ENCODE results near the gene PTPRM. TPM values are rescaled to one million over a fixed set of nuclear protein-coding genes. Genes with fewer than 3 reads are reported as not detected.

Gene PTPRM
- polyA plus RNA-seq, 4 donors = 2.2 to 31.4 (median 18.1) TPM

GRCh38 chr18:7572822-7573221, 5.7 kb downstream of the PTPRM start:
- Histone ChIP-seq H3K27ac (ENCODE audit: low read depth in 1 of 3, low read length in 2 of 3) (peak overlapping the region in 1 of 3 donors; percentile 21), H3K36me3 (ENCODE audit: control insufficient read depth in 3 of 3, insufficient read depth in 2 of 3, low read depth in 1 of 3, low read length in 3 of 3) (no peaks in the 10 kb centered on the region), H3K4me1 (ENCODE audit: control insufficient read depth in 3 of 3, insufficient read depth in 2 of 3, low read depth in 1 of 3, low read length in 2 of 3) (peaks cover 0 to 5% (median 0%) of the 10 kb centered on the region in 3 donors), H3K27me3 (ENCODE audit: control insufficient read depth in 3 of 3, insufficient read depth in 3 of 3, low read length in 3 of 3) (peaks cover 0 to 15% (median 4%) of the 10 kb centered on the region in 3 donors), H3K4me3 (ENCODE audit: low read depth in 1 of 3, low read length in 3 of 3) (no peak overlapping the region), H3K9me3 (ENCODE audit: control insufficient read depth in 2 of 2, insufficient read depth in 1 of 2, low read depth in 1 of 2, low read length in 1 of 2) (no peaks in the 10 kb centered on the region)
- 49 to 73% (median 59%) methylated on average over 2 of the region's 2 CpGs for WGBS, 3 donors
- no peak for FAIRE-seq
- no peak for DNase-seq

DNA sequence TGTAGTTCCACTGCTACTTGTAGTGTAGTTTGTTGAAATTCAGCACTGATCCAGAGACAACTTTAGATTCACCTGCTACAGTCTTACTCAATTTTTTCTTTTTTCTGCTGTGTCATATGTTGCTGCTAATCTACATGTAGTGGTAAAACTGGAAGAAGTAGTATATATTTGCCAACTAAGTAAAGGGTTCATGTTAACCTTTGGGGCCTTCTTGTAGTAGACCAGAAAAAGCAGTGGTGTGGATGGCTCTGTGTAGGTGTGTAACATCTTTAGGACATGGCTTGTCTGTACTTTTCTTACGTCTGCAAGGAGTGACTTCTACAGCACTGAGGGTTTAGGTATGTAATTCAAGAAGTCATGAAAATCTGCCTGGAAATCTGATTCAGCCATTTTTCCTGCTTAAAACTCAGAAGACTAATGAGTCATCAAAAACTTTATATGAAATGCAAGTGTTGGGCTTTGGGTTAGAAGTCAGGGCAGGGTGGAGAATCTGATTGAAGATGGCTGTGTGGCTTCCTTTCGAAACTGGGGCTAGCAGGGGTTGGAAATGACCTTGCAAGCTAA, 8.4 kb downstream of the PTPRM start:
- Histone ChIP-seq H3K36me3 (ENCODE audit: control insufficient read depth in 3 of 3, insufficient read depth in 2 of 3, low read depth in 1 of 3, low read length in 3 of 3) (no peaks in the 10 kb centered on the region), H3K4me1 (ENCODE audit: control insufficient read depth in 3 of 3, insufficient read depth in 2 of 3, low read depth in 1 of 3, low read length in 2 of 3) (peaks cover 0 to 5% (median 0%) of the 10 kb centered on the region in 3 donors), H3K4me3 (ENCODE audit: low read depth in 1 of 3, low read length in 3 of 3) (no peak overlapping the region), H3K27ac (ENCODE audit: low read depth in 1 of 3, low read length in 2 of 3) (no peak overlapping the region), H3K9me3 (ENCODE audit: control insufficient read depth in 2 of 2, insufficient read depth in 1 of 2, low read depth in 1 of 2, low read length in 1 of 2) (no peaks in the 10 kb centered on the region), H3K27me3 (ENCODE audit: control insufficient read depth in 3 of 3, insufficient read depth in 3 of 3, low read length in 3 of 3) (peaks cover 0 to 6% (median 0%) of the 10 kb centered on the region in 3 donors)
- FAIRE-seq (no peak), DNase-seq (no peak)
- 63 to 90% (median 79%) methylated on average over 2 of the region's 2 CpGs for WGBS, 3 donors

GRCh38 chr18:7576077-7576476, 9.0 kb downstream of the PTPRM start:
- no peaks in the 10 kb centered on the region for H3K36me3 ChIP-seq (ENCODE audit: control insufficient read depth in 3 of 3, insufficient read depth in 2 of 3, low read depth in 1 of 3, low read length in 3 of 3)
- H3K4me1 ChIP-seq (ENCODE audit: control insufficient read depth in 3 of 3, insufficient read depth in 2 of 3, low read depth in 1 of 3, low read length in 2 of 3) = peaks cover 0 to 5% (median 0%) of the 10 kb centered on the region in 3 donors
- DNase-seq (no peak), FAIRE-seq (no peak)
- H3K27ac ChIP-seq (ENCODE audit: low read depth in 1 of 3, low read length in 2 of 3) = no peak overlapping the region
- H3K4me3 ChIP-seq (ENCODE audit: low read depth in 1 of 3, low read length in 3 of 3) = no peak overlapping the region
- H3K9me3 ChIP-seq (ENCODE audit: control insufficient read depth in 2 of 2, insufficient read depth in 1 of 2, low read depth in 1 of 2, low read length in 1 of 2) = no peaks in the 10 kb centered on the region
- H3K27me3 ChIP-seq (ENCODE audit: control insufficient read depth in 3 of 3, insufficient read depth in 3 of 3, low read length in 3 of 3) = peaks cover 0 to 6% (median 0%) of the 10 kb centered on the region in 3 donors

GRCh38 chr18:7576685-7577084, 9.6 kb downstream of the PTPRM start:
- DNase-seq = no peak
- no peak for FAIRE-seq
- H3K9me3 ChIP-seq (ENCODE audit: control insufficient read depth in 2 of 2, insufficient read depth in 1 of 2, low read depth in 1 of 2, low read length in 1 of 2) = no peaks in the 10 kb centered on the region
- no peaks in the 10 kb centered on the region for H3K36me3 ChIP-seq (ENCODE audit: control insufficient read depth in 3 of 3, insufficient read depth in 2 of 3, low read depth in 1 of 3, low read length in 3 of 3)
- no peak overlapping the region for H3K27ac ChIP-seq (ENCODE audit: low read depth in 1 of 3, low read length in 2 of 3)
- peaks cover 0 to 5% (median 0%) of the 10 kb centered on the region in 3 donors for H3K4me1 ChIP-seq (ENCODE audit: control insufficient read depth in 3 of 3, insufficient read depth in 2 of 3, low read depth in 1 of 3, low read length in 2 of 3)
- H3K4me3 ChIP-seq (ENCODE audit: low read depth in 1 of 3, low read length in 3 of 3) = no peak overlapping the region
- peaks cover 0 to 6% (median 0%) of the 10 kb centered on the region in 3 donors for H3K27me3 ChIP-seq (ENCODE audit: control insufficient read depth in 3 of 3, insufficient read depth in 3 of 3, low read length in 3 of 3)

DNA sequence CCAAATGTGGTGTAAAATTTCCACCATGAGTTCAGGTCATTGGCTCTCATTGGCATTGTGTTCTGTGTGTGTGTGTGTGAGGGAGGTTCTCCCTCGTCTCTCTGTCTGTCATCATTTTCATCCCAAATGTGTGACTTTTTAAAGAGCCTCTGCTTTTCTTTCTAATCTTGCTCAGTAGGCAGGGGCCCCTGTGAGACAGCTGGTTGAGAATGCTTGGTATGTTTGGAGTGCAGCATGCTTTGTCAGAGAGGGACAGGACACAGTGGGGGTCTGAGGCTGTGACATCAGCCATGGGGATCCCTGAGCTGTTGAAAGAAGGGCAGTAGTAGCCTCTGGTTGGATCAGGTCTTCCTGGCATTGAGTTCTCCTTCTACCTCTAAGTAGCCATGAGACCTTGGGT, 10.6 kb downstream of the PTPRM start:
- WGBS, 3 donors = 46 to 61% (median 55%) methylated on average over 1 of the region's 1 CpG
- H3K36me3 ChIP-seq (ENCODE audit: control insufficient read depth in 3 of 3, insufficient read depth in 2 of 3, low read depth in 1 of 3, low read length in 3 of 3) = no peaks in the 10 kb centered on the region
- FAIRE-seq = no peak

DNA sequence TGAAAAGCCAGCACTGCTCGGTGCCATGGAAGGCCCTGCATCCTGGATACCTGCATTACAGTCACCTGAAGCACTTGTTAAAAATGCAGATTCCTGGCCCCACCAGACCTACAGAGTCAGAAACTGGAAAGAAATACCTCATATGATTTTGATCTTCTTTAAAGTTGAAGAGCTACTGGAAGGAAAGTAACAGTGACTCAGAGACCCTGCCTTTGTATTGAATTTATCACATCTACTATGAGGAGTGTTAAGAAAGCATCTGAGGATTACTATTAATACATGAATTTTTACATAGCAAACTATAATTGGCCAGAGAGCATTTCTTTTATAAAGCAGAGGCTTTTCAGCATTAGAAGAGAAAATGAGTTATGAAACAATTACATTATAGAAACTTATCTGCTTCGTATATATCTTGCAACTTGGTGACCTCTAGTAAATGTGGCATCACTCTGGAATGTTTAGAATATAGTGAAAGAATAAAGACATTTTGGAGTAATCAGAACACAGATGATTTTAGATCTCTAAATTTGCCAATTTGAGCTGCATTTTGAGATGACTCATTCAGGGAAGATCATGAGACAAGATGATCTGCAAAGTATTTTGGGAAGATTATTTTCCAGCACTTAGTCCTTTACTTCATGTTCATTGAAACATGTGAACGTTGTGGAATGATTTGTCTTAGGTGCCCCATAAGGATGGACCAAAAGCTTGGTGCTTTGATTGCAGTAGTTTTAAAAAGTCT, 12.2 kb downstream of the PTPRM start:
- Histone ChIP-seq H3K9me3 (ENCODE audit: control insufficient read depth in 2 of 2, insufficient read depth in 1 of 2, low read depth in 1 of 2, low read length in 1 of 2) (no peaks in the 10 kb centered on the region), H3K27ac (ENCODE audit: low read depth in 1 of 3, low read length in 2 of 3) (no peak overlapping the region), H3K4me1 (ENCODE audit: control insufficient read depth in 3 of 3, insufficient read depth in 2 of 3, low read depth in 1 of 3, low read length in 2 of 3) (no peaks in the 10 kb centered on the region), H3K27me3 (ENCODE audit: control insufficient read depth in 3 of 3, insufficient read depth in 3 of 3, low read length in 3 of 3) (no peaks in the 10 kb centered on the region), H3K36me3 (ENCODE audit: control insufficient read depth in 3 of 3, insufficient read depth in 2 of 3, low read depth in 1 of 3, low read length in 3 of 3) (no peaks in the 10 kb centered on the region), H3K4me3 (ENCODE audit: low read depth in 1 of 3, low read length in 3 of 3) (no peak overlapping the region)
- FAIRE-seq (no peak), DNase-seq (no peak)
- WGBS, 3 donors = 71 to 85% (median 85%) methylated on average over 3 of the region's 3 CpGs

More for the DNA sequence above, 10.6 kb downstream of the PTPRM start:
- Histone ChIP-seq H3K27ac (ENCODE audit: low read depth in 1 of 3, low read length in 2 of 3) (no peak overlapping the region), H3K9me3 (ENCODE audit: control insufficient read depth in 2 of 2, insufficient read depth in 1 of 2, low read depth in 1 of 2, low read length in 1 of 2) (no peaks in the 10 kb centered on the region), H3K4me3 (ENCODE audit: low read depth in 1 of 3, low read length in 3 of 3) (no peak overlapping the region), H3K27me3 (ENCODE audit: control insufficient read depth in 3 of 3, insufficient read depth in 3 of 3, low read length in 3 of 3) (peaks cover 0 to 6% (median 0%) of the 10 kb centered on the region in 3 donors), H3K4me1 (ENCODE audit: control insufficient read depth in 3 of 3, insufficient read depth in 2 of 3, low read depth in 1 of 3, low read length in 2 of 3) (peaks cover 0 to 5% (median 0%) of the 10 kb centered on the region in 3 donors)
- no peak for DNase-seq

- no peak overlapping the region for H3K4me3 ChIP-seq (ENCODE audit: low read depth in 1 of 3, low read length in 3 of 3)
- no peaks in the 10 kb centered on the region for H3K27me3 ChIP-seq (ENCODE audit: control insufficient read depth in 3 of 3, insufficient read depth in 3 of 3, low read length in 3 of 3)
- H3K9me3 ChIP-seq (ENCODE audit: control insufficient read depth in 2 of 2, insufficient read depth in 1 of 2, low read depth in 1 of 2, low read length in 1 of 2) = no peaks in the 10 kb centered on the region
- FAIRE-seq = no peak
- no peak overlapping the region for H3K27ac ChIP-seq (ENCODE audit: low read depth in 1 of 3, low read length in 2 of 3)
- WGBS, 3 donors = 83 to 86% (median 84%) methylated on average over 4 of the region's 4 CpGs
- no peaks in the 10 kb centered on the region for H3K36me3 ChIP-seq (ENCODE audit: control insufficient read depth in 3 of 3, insufficient read depth in 2 of 3, low read depth in 1 of 3, low read length in 3 of 3)
- DNase-seq = no peak
- no peaks in the 10 kb centered on the region for H3K4me1 ChIP-seq (ENCODE audit: control insufficient read depth in 3 of 3, insufficient read depth in 2 of 3, low read depth in 1 of 3, low read length in 2 of 3)
Observed at GRCh38 chr18:7579918-7580542, 12.9 kb downstream of the PTPRM start.

DNA sequence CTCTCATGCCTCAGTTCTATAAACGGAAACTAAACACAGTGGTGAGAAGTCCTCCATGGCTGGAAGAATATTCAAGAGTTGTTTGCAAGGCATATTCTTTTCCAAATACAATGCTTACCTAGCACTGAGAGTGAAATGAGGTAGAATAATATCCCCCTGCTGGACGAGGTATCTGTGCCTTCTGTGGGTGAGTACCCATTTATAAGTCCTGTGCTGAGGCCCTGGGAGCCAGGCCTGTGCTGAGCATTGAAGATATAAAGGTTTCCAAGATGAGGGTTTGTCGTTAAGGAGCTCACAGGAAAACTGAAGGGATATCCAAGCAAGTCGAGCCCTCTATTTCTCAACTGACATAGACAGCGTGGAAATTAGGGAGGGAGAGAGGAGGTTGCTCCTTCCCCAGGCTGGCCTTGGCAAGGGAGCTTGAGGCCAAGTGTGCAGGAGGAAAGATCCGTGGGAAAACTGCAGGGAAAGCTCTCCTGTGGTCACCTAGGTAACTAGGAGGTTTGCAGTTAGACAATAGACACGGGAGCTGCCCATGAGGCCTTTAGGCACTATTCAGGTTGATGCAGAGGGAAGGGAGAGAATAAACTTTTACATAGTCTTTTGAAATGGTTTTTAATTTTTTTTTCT, 17.6 kb downstream of the PTPRM start:
- Histone ChIP-seq H3K4me3 (ENCODE audit: low read depth in 1 of 3, low read length in 3 of 3) (no peak overlapping the region), H3K27me3 (ENCODE audit: control insufficient read depth in 3 of 3, insufficient read depth in 3 of 3, low read length in 3 of 3) (no peaks in the 10 kb centered on the region), H3K27ac (ENCODE audit: low read depth in 1 of 3, low read length in 2 of 3) (no peak overlapping the region), H3K4me1 (ENCODE audit: control insufficient read depth in 3 of 3, insufficient read depth in 2 of 3, low read depth in 1 of 3, low read length in 2 of 3) (peaks cover 0 to 3% (median 0%) of the 10 kb centered on the region in 3 donors), H3K36me3 (ENCODE audit: control insufficient read depth in 3 of 3, insufficient read depth in 2 of 3, low read depth in 1 of 3, low read length in 3 of 3) (no peaks in the 10 kb centered on the region), H3K9me3 (ENCODE audit: control insufficient read depth in 2 of 2, insufficient read depth in 1 of 2, low read depth in 1 of 2, low read length in 1 of 2) (no peaks in the 10 kb centered on the region)
- DNase-seq = no peak
- 60 to 72% (median 64%) methylated on average over 7 of the region's 7 CpGs for WGBS, 3 donors
- FAIRE-seq = no peak
